ENCODE data around the gene GRM3.

Gene GRM3

GRCh38 chr7:86762129-86762528 is 118.4 kb downstream of the GRM3 start:
- in situ Hi-C loops (cut with MboI; ENCODE audit: low sequenced_read_pairs, unreplicated experiment): no loop called here
- no peak for DNase-seq (ENCODE audit: low spot score)
- no peak for TF ChIP-seq CTCF (IDR thresholded peaks at IDR 0.05; ENCODE audit: borderline replicate concordance, control extremely low read depth, extremely low read depth, insufficient read depth, missing control alignments)

GRCh38 chr7:86765931-86766330 is 122.2 kb downstream of the GRM3 start:
- in situ Hi-C loops (cut with MboI; ENCODE audit: low sequenced_read_pairs, unreplicated experiment): no loop called here
- no peak for DNase-seq (ENCODE audit: low spot score)
- TF ChIP-seq CTCF (IDR thresholded peaks at IDR 0.05; ENCODE audit: borderline replicate concordance, control extremely low read depth, extremely low read depth, insufficient read depth, missing control alignments): no peak

GRCh38 chr7:86768394-86768793 is 124.7 kb downstream of the GRM3 start:
- in situ Hi-C loops (cut with MboI; ENCODE audit: low sequenced_read_pairs, unreplicated experiment): no loop called here
- DNase-seq (ENCODE audit: low spot score): no peak
- no peak for TF ChIP-seq CTCF (IDR thresholded peaks at IDR 0.05; ENCODE audit: borderline replicate concordance, control extremely low read depth, extremely low read depth, insufficient read depth, missing control alignments)

GRCh38 chr7:86768967-86769760 is 125.5 kb downstream of the GRM3 start:
- in situ Hi-C loops (cut with MboI; ENCODE audit: low sequenced_read_pairs, unreplicated experiment): no loop called here
- DNase-seq (ENCODE audit: low spot score): no peak
- no peak for TF ChIP-seq CTCF (IDR thresholded peaks at IDR 0.05; ENCODE audit: borderline replicate concordance, control extremely low read depth, extremely low read depth, insufficient read depth, missing control alignments)

DNA sequence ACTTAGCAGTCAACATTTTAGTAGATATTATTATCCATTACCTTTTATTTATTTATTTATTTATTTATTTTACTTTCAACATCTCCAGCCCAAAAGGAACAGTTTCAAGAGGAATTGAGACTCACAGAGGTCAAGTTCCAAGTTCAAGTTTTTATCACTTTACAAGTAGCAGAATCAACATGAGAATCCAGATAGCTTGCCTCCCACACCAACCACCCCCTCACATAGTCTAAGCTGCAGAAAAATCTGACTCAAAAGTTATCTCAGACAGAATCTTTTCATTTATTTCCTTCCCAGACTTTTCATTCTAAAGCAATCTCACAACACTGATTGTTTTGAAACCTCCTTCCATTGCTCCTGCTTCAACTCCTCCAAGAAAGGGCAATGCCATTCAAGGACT is 129.6 kb downstream of the GRM3 start:
- TF ChIP-seq CTCF (IDR thresholded peaks at IDR 0.05; ENCODE audit: borderline replicate concordance, control extremely low read depth, extremely low read depth, insufficient read depth, missing control alignments): no peak
- no peak for DNase-seq (ENCODE audit: low spot score)
- in situ Hi-C loops (cut with MboI; ENCODE audit: low sequenced_read_pairs, unreplicated experiment): no loop called here

DNA sequence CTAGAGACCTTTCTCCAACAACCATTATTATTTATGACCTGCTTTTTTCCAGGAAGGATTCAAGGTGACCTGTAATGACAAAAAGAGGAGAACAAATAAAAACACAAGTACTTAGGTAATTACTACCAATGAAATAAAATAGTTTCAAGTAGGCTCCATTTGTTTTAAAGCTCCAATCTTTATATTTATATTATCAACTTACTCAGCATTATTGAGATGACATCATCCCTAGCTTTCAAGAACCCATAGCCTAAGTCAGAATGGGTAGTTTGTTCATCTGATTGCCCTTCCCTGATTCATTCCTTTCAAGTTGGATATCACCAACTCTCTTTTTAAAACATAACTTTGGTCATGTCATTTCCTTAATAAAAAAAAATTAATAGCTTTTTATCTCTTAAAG is 131.5 kb downstream of the GRM3 start:
- TF ChIP-seq CTCF (IDR thresholded peaks at IDR 0.05; ENCODE audit: borderline replicate concordance, control extremely low read depth, extremely low read depth, insufficient read depth, missing control alignments): no peak
- no peak for DNase-seq (ENCODE audit: low spot score)
- in situ Hi-C loops (cut with MboI; ENCODE audit: low sequenced_read_pairs, unreplicated experiment): no loop called here

All from GM13976 (cell line).